Measurements from ENCODE around the gene AKT3. TPM values are rescaled to one million over a fixed set of nuclear protein-coding genes. Genes with fewer than 3 reads are reported as not detected.

Gene AKT3
- total RNA-seq, 1 experiment from 2014 or later: 18.7 TPM

GRCh38 chr1:243539636-243540035, 310.4 kb downstream of the AKT3 start:
- no peaks in the 10 kb centered on the region for H4K20me1 ChIP-seq (ENCODE audit: low read length)
- H3K27me3 ChIP-seq (ENCODE audit: low read length): no peaks in the 10 kb centered on the region
- no peaks in the 10 kb centered on the region for H3K36me3 ChIP-seq (ENCODE audit: low read depth, low read length)
- H2AFZ ChIP-seq (ENCODE audit: low read length): no peak overlapping the region
- intact Hi-C loops (cut with micrococcal nuclease): no loop called here
- no peaks in the 10 kb centered on the region for H3K9me3 ChIP-seq (ENCODE audit: low read length)
- H3K9me2 ChIP-seq (replicated peaks; ENCODE audit: low read length): no peaks in the 10 kb centered on the region
- H3K4me1 ChIP-seq (ENCODE audit: insufficient read depth, low read length): 0 out of 2 replicates have a peak, but pooled peaks cover 11% of the 10 kb centered on the region
- no peak overlapping the region for H3K27ac ChIP-seq (ENCODE audit: low read length)
- CTCF ChIA-PET: no interaction called here
- no peak overlapping the region for H3K4me3 ChIP-seq (ENCODE audit: low read length)
- TF ChIP-seq EZH2 (IDR thresholded peaks at IDR 0.05; ENCODE audit: low read length, unreplicated experiment) (no peak), EZH2phosphoT487 (IDR thresholded peaks at IDR 0.05; ENCODE audit: borderline replicate concordance, low read length) (no peak), CTCF (conservative IDR thresholded peaks at IDR 0.05; ENCODE audit: low read depth, low read length) (no peak)
- H3K4me2 ChIP-seq (ENCODE audit: low read length): no peak overlapping the region
- POLR2A ChIA-PET (ENCODE audit: unreplicated experiment): no interaction called here
- no TSS peak for BruUV-seq (replicated peaks)
- H3K9ac ChIP-seq (ENCODE audit: low read length): no peak overlapping the region
- H3K79me2 ChIP-seq (ENCODE audit: low read length): no peaks in the 10 kb centered on the region
- H3F3A ChIP-seq (ENCODE audit: low read length, unreplicated experiment): no peaks in the 10 kb centered on the region
- DNase-seq (no peak), ATAC-seq (no peak)

GRCh38 chr1:243535014-243535413, 315.0 kb downstream of the AKT3 start:
- ChIA-PET POLR2A (ENCODE audit: unreplicated experiment) (no interaction called here), CTCF (no interaction called here)
- Histone ChIP-seq H4K20me1 (ENCODE audit: low read length) (no peaks in the 10 kb centered on the region), H3K9me2 (replicated peaks; ENCODE audit: low read length) (no peaks in the 10 kb centered on the region), H3K4me3 (ENCODE audit: low read length) (no peak overlapping the region), H3K4me2 (ENCODE audit: low read length) (no peak overlapping the region), H3K36me3 (ENCODE audit: low read depth, low read length) (no peaks in the 10 kb centered on the region), H3K9ac (ENCODE audit: low read length) (no peak overlapping the region), H3F3A (ENCODE audit: low read length, unreplicated experiment) (no peaks in the 10 kb centered on the region), H3K27me3 (ENCODE audit: low read length) (no peaks in the 10 kb centered on the region), H2AFZ (ENCODE audit: low read length) (no peak overlapping the region), H3K9me3 (ENCODE audit: low read length) (no peaks in the 10 kb centered on the region), H3K79me2 (ENCODE audit: low read length) (no peaks in the 10 kb centered on the region), H3K27ac (ENCODE audit: low read length) (no peak overlapping the region), H3K4me1 (ENCODE audit: insufficient read depth, low read length) (0 out of 2 replicates have a peak, but pooled peaks cover 4% of the 10 kb centered on the region)
- ATAC-seq (no peak), DNase-seq (no peak)
- TF ChIP-seq EZH2phosphoT487 (IDR thresholded peaks at IDR 0.05; ENCODE audit: borderline replicate concordance, low read length): no peak
- TF ChIP-seq CTCF (conservative IDR thresholded peaks at IDR 0.05; ENCODE audit: low read depth, low read length): no peak
- no peak for TF ChIP-seq EZH2 (IDR thresholded peaks at IDR 0.05; ENCODE audit: low read length, unreplicated experiment)
- no TSS peak for BruUV-seq (replicated peaks)
- intact Hi-C loops (cut with micrococcal nuclease): no loop called here

GRCh38 chr1:243529512-243529911, 320.5 kb downstream of the AKT3 start:
- H3K36me3 ChIP-seq (ENCODE audit: low read depth, low read length): no peaks in the 10 kb centered on the region
- no peak for ATAC-seq
- BruUV-seq (replicated peaks): no TSS peak
- H2AFZ ChIP-seq (ENCODE audit: low read length): no peak overlapping the region
- no peaks in the 10 kb centered on the region for H3F3A ChIP-seq (ENCODE audit: low read length, unreplicated experiment)
- TF ChIP-seq CTCF (conservative IDR thresholded peaks at IDR 0.05; ENCODE audit: low read depth, low read length) (no peak), EZH2phosphoT487 (IDR thresholded peaks at IDR 0.05; ENCODE audit: borderline replicate concordance, low read length) (no peak), EZH2 (IDR thresholded peaks at IDR 0.05; ENCODE audit: low read length, unreplicated experiment) (no peak)
- no peak for DNase-seq
- ChIA-PET POLR2A (ENCODE audit: unreplicated experiment) (no interaction called here), CTCF (no interaction called here)
- peaks cover 10% of the 10 kb centered on the region for H3K4me1 ChIP-seq (ENCODE audit: insufficient read depth, low read length)
- H3K9me2 ChIP-seq (replicated peaks; ENCODE audit: low read length): no peaks in the 10 kb centered on the region
- no peaks in the 10 kb centered on the region for H4K20me1 ChIP-seq (ENCODE audit: low read length)
- intact Hi-C loops (cut with micrococcal nuclease): no loop called here
- H3K27me3 ChIP-seq (ENCODE audit: low read length): no peaks in the 10 kb centered on the region
- H3K27ac ChIP-seq (ENCODE audit: low read length): no peak overlapping the region
- no peak overlapping the region for H3K4me2 ChIP-seq (ENCODE audit: low read length)
- no peak overlapping the region for H3K9ac ChIP-seq (ENCODE audit: low read length)
- no peak overlapping the region for H3K4me3 ChIP-seq (ENCODE audit: low read length)
- no peaks in the 10 kb centered on the region for H3K79me2 ChIP-seq (ENCODE audit: low read length)
- no peaks in the 10 kb centered on the region for H3K9me3 ChIP-seq (ENCODE audit: low read length)
